GM20000 (cell line): Measurements from ENCODE around the gene CCNT2.
"Not testable (repeated sequence)": the region's sequence is repeated elsewhere in the genome, so short reads cannot be mapped to it uniquely, and the experiment has no call there.

Experiments
- DNase-seq: peaks from one replicate; pipeline ENCODE4 v3.0.0; 2012; ENCODE audit warnings: low spot score
- TF ChIP-seq, protein P1 (sequence below): IDR thresholded peaks from 2 replicates; pipeline ENCODE4 v1.5.1; 2012; ENCODE audit warnings: mild to moderate bottlenecking, control low read depth; ENCODE audit errors: extremely low read depth, missing control alignments

The CCNT2 gene

DNA sequence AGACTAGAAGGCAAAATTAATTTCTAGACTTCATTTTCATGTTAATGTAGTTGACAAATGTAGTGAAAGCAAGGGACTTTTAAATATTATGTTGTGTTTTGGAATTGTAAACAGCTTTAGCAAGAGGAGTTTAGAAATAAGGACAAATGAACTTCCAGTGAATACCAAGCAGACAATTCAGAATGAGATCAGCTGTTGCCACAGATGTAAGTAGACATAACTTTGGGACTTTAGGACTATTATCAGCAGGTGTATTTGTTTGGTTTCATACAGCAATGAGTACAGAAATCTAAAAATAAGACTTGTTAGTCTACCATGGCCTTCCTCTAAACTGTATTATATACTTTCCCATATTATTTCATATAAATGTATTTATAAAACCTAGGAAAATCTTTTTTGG, 34.2 kb upstream of the CCNT2 start:
- TF ChIP-seq, protein P1, sequence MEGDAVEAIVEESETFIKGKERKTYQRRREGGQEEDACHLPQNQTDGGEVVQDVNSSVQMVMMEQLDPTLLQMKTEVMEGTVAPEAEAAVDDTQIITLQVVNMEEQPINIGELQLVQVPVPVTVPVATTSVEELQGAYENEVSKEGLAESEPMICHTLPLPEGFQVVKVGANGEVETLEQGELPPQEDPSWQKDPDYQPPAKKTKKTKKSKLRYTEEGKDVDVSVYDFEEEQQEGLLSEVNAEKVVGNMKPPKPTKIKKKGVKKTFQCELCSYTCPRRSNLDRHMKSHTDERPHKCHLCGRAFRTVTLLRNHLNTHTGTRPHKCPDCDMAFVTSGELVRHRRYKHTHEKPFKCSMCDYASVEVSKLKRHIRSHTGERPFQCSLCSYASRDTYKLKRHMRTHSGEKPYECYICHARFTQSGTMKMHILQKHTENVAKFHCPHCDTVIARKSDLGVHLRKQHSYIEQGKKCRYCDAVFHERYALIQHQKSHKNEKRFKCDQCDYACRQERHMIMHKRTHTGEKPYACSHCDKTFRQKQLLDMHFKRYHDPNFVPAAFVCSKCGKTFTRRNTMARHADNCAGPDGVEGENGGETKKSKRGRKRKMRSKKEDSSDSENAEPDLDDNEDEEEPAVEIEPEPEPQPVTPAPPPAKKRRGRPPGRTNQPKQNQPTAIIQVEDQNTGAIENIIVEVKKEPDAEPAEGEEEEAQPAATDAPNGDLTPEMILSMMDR, result no peak
- no peak for DNase-seq

DNA sequence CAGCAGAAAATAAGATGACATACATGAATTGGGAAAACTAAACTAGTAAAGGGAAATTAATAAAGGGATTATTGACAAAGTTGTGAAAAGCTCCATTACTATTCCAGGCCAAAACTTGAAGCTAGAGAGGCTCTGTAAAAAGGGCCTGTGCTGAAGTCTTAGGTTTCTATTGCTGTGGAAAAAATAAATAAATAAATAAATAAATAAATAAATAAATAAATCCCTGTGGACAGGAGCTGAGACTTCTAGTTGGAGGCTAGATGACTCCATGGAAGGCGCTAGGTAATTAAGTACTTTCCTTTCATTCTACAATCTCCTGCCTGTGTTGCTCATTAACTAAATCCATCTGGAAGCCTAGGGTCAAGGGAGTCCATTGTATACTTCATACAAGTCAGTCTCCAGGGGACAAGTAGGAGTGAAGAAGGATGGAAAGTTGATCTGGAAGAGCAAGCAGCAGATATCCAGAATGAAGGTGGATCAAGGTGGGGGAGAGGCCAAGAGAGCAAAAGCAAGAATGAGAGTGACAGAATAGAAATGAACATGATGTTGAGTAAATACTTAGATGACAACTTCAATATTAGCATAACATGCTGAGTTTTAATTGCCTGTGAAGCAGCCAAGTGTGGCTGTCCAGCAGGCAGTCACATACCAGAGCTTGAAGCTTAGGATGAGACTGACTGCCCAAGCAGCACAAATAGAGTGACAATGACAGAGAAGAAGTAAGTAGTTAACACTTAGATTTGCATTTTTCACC, 26.2 kb upstream of the CCNT2 start:
- TF ChIP-seq, protein P1, result no peak
- no peak for DNase-seq

DNA sequence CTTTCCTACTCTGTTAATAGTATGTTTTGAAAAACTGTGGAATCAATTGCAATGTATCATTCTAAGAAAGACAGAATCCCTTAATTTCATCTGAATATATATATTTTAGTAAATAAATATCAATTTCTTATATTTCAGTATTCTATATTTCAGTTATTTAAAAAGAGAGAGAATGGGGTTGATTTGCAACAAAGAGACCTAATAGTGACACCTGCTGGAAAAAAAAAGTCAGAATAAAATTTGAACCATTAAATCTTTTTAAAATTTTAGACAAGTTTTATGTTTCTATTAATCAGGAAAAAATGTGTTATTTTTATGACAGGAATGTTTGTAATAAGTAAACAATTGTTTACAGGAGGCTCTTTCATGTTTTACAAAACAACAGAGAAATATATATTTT, 20.7 kb upstream of the CCNT2 start:
- no peak for DNase-seq
- TF ChIP-seq, protein P1, result no peak

DNA sequence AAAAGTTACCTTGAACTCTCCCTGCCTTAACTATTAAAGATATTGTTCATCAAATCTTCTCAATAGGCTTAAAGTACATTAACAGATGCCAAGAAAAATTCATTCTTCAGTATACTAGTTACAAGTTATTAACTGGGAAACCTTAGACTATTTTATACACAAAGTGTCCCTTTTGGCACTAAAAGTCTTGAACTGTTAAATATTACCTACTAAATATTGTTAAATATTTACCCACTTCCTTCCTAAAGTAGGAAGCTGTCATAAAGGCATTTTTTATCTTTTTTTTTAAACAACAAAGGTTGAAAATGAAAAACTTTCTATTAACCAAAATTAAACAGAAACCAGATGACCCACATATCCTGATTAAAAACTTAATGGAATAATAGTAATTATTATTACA, 19.4 kb upstream of the CCNT2 start:
- no peak for DNase-seq
- TF ChIP-seq, protein P1, result no peak

DNA sequence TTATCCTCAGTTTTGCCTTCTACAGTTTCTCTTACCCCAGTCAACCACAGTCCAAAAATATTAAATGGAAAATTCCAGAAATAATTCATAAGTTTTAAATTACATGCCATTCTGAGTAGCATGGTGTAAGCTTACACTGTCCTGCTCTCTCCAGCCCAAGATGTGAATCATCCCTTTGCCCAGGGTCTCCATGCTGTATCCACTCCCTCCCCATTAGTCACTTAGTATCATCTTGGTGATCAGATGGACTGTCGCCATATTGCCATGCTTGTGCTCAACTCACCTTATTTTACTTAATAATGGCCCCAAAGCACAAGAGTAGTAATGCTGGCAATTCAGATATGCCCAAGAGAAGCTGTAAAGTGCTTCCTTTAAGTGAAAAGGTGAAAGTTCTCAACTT, 18.5 kb upstream of the CCNT2 start:
- DNase-seq, result no peak
- TF ChIP-seq, protein P1, result no peak

DNA sequence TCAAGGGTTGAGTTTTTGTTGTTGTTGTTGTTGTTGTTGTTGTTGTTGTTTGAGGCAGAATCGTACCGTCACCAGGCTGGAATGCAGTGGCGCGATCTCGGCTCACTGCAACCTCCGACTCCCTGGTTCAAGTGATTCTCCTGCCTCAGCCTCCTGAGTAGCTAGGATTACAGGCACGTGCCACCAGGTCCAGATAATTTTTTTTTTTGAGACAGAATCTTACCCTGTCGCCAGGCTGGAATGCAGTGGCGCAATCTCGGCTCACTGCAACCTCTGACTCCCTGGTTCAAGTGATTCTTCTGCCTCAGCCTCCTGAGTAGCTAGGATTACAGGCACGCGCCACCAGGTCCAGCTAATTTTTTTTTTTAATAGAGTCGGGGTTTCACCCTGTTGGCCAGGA, 14.9 kb upstream of the CCNT2 start:
- DNase-seq, result not testable (repeated sequence)

DNA sequence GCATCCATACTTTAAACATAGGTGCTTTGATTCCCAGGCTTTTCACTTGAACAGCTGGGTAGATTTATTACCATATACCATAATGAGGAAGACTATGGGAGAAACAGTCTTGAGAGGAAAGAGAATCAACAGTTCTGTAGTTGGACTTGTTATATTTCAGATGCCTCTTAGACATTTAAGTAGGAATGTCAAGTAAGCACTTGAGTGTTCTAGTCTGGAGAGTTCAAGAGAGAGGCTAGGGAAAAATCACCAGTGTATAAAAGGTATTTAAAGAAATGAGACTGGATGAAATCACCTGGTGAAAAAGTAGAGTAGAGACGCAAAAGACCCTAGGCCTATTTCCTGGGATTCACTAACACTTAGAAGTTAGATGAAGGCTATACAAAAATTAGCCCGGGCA, 13.5 kb upstream of the CCNT2 start:
- DNase-seq, result no peak
- TF ChIP-seq, protein P1, result no peak

DNA sequence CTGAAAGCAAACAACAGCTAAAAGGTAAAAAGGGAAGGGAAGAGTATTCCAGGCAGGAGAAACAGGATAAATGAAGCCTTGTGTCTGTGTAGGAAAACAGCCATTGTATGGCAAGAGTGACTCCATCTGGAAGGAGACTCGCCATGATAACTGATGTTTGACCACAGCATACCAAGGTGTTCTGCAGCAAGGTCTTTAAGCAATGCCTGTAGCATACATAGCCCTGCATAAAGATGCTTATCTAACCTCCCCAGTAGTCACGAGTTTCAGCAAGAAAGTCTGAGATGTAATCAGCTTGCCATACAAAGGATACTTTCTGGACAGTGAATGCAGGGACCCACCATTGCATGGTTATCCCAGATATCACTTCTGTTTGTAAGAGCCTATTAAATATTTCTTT, 11.9 kb upstream of the CCNT2 start:
- TF ChIP-seq, protein P1, result no peak
- no peak for DNase-seq

DNA sequence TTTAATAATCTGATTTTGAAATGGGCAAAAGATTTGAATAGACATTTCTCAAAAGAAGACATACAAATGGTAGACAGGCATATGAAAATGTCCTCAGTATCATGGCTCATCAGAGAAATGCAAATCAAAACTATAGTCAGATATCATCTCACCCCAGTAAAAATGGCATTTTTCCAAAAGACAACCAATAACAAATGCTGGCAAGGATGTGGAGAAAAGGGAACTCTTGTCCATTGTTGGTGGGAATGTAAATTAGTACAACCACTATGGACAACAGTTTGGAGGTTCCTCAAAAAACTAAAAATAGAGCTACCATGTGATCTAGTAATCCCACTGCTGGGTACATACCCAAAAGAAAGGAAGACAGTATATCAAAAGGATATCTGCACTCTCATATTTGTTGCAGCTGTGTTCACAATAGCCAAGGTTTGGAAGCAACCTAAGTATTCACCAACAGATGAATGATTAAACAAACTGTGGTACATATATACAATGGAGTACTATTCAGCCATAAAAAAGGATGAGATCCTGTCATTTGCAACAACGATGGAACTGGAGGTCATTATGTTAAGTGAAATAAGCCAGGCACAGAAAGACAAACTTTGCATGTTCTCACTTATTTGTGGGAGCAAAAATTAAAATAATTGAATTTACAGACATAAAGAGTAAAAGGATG, 11.0 kb upstream of the CCNT2 start:
- DNase-seq, result not testable (repeated sequence)
